Measurements from ENCODE around the gene SRPK3. TPM values are rescaled to one million over a fixed set of nuclear protein-coding genes. Genes with fewer than 3 reads are reported as not detected.

The SRPK3 gene
- total RNA-seq, 1 donor from 2014 or later, result not detected

DNA sequence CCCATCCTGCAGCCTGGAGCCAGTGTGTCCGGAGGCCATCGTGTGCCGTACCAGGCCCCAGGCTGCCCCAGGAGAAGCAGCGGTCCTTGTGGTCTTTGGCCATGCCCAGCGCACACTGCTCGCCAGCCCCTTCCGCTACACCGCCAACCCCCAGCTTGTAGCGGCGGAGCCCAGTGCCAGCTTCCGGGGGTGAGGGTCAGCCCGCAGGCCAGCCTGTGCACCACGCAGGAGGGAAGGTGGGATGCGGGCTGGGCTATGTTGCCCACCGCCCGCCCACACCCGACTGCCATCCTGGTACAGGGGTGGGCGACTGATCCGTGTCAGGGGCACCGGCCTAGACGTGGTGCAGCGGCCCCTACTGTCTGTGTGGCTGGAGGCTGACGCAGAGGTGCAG, 7.6 kb upstream of the SRPK3 start:
- DNase-seq (ENCODE audit: low spot score, unreplicated experiment), result no peak
- H3K36me3 Mint-ChIP-seq (ENCODE audit: insufficient read depth), result no peaks in the 10 kb centered on the region
- no peaks in the 10 kb centered on the region for H3K9me3 Mint-ChIP-seq (ENCODE audit: low read depth)
- no peak overlapping the region for H3K27ac Mint-ChIP-seq
- no peaks in the 10 kb centered on the region for H3K4me1 Mint-ChIP-seq (ENCODE audit: low read depth)
- H3K4me3 Mint-ChIP-seq (ENCODE audit: low read depth), result no peak overlapping the region
- TF ChIP-seq, protein P1, sequence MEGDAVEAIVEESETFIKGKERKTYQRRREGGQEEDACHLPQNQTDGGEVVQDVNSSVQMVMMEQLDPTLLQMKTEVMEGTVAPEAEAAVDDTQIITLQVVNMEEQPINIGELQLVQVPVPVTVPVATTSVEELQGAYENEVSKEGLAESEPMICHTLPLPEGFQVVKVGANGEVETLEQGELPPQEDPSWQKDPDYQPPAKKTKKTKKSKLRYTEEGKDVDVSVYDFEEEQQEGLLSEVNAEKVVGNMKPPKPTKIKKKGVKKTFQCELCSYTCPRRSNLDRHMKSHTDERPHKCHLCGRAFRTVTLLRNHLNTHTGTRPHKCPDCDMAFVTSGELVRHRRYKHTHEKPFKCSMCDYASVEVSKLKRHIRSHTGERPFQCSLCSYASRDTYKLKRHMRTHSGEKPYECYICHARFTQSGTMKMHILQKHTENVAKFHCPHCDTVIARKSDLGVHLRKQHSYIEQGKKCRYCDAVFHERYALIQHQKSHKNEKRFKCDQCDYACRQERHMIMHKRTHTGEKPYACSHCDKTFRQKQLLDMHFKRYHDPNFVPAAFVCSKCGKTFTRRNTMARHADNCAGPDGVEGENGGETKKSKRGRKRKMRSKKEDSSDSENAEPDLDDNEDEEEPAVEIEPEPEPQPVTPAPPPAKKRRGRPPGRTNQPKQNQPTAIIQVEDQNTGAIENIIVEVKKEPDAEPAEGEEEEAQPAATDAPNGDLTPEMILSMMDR (IDR thresholded peaks at IDR 0.05; ENCODE audit: unreplicated experiment), result no peak
- no peaks in the 10 kb centered on the region for H3K27me3 Mint-ChIP-seq

DNA sequence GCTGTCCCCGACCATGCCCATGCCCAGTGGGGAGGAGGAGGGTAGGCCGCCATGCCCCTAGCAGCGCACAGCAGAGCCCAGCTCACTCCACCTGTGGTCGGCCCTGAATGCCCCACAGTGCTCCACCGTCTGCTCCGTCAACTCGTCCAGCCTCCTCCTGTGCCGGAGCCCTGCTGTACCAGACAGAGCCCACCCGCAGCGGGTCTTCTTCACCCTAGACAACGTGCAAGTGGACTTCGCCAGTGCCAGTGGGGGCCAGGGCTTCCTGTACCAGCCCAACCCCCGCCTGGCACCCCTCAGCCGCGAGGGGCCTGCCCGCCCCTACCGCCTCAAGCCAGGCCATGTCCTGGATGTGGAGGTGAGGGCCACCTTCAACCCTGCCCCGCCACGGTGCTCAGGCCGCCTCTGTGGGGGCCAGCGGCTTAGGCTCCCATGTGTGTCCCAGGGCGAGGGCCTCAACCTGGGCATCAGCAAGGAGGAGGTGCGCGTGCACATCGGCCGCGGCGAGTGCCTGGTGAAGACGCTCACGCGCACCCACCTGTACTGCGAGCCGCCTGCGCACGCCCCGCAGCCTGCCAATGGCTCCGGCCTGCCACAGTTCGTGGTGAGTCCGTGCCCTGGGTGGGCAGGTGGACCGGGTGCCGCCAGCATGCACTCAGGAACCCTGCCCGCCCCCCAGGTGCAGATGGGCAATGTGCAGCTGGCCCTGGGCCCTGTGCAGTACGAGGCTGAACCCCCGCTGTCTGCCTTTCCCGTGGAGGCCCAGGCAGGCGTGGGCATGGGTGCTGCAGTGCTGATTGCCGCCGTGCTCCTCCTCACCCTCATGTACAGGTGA, 6.9 kb upstream of the SRPK3 start:
- no peak for DNase-seq (ENCODE audit: low spot score, unreplicated experiment)
- Mint-ChIP-seq H3K27me3 (no peaks in the 10 kb centered on the region), H3K4me1 (ENCODE audit: low read depth) (no peaks in the 10 kb centered on the region), H3K4me3 (ENCODE audit: low read depth) (no peak overlapping the region), H3K36me3 (ENCODE audit: insufficient read depth) (no peaks in the 10 kb centered on the region), H3K9me3 (ENCODE audit: low read depth) (no peaks in the 10 kb centered on the region), H3K27ac (no peak overlapping the region)
- TF ChIP-seq, protein P1 (IDR thresholded peaks at IDR 0.05; ENCODE audit: unreplicated experiment), result no peak

DNA sequence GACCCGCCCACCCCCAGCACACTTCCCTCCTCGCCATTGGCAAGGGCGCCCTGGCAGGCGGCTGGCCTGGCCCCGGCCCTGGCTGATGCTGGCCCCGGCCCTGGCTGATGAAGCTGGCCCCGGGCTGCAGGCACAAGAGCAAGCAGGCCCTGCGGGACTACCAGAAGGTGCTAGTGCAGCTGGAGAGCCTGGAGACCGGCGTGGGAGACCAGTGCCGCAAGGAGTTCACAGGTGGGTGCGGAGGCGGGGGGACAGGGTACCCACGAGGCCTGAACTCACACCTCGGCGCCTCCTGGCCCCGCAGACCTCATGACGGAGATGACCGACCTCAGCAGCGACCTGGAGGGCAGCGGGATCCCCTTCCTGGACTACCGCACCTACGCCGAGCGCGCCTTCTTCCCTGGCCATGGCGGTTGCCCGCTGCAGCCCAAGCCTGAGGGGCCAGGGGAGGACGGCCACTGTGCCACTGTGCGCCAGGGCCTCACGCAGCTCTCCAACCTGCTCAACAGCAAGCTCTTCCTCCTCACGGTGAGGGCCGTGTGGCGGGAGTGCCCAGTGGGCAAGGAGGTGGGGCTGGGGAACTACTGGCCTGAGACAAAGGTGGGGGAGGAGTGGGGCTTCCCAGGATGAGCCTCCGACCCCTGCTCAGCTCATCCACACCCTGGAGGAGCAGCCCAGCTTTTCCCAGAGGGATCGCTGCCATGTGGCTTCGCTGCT, 6.1 kb upstream of the SRPK3 start:
- H3K36me3 Mint-ChIP-seq (ENCODE audit: insufficient read depth), result no peaks in the 10 kb centered on the region
- no peak overlapping the region for H3K27ac Mint-ChIP-seq
- no peak for DNase-seq (ENCODE audit: low spot score, unreplicated experiment)
- H3K4me1 Mint-ChIP-seq (ENCODE audit: low read depth), result no peaks in the 10 kb centered on the region
- H3K27me3 Mint-ChIP-seq, result no peaks in the 10 kb centered on the region
- H3K4me3 Mint-ChIP-seq (ENCODE audit: low read depth), result no peak overlapping the region
- TF ChIP-seq, protein P1 (IDR thresholded peaks at IDR 0.05; ENCODE audit: unreplicated experiment), result no peak
- no peaks in the 10 kb centered on the region for H3K9me3 Mint-ChIP-seq (ENCODE audit: low read depth)

DNA sequence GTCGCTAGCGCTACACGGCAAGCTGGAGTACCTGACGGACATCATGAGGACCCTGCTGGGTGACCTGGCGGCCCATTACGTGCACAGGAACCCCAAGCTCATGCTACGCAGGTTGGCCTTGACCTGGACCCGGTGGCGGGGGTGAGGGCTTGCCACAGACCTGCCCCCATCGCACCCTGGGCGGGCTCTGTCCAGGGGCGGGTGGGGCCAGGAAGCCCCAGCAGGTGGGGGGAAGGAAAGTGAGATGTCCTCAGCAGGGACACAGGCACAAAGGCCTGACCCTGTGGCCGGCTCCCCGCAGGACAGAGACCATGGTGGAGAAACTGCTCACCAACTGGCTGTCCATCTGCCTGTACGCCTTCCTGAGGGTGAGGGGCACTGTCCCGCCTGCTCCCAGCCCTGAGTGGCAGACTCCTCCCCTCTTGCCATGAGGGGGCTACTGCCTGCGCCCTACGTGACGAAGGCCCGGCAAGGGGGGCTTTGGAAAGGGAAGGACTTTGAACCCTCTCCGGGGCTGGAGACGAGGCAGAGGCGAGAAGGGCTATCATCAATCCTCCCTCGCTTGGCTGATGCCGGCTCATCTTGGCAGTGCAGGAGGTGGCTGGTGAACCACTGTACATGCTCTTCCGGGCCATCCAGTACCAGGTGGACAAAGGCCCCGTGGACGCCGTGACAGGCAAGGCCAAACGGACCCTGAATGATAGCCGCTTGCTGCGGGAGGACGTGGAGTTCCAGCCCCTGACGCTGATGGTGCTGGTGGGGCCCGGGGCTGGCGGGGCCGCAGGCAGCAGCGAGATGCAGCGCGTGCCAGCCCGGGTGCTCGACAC, 5.3 kb upstream of the SRPK3 start:
- Mint-ChIP-seq H3K4me3 (ENCODE audit: low read depth) (no peak overlapping the region), H3K27me3 (no peaks in the 10 kb centered on the region), H3K9me3 (ENCODE audit: low read depth) (no peaks in the 10 kb centered on the region)

More for the DNA sequence above, 5.3 kb upstream of the SRPK3 start:
- no peak for DNase-seq (ENCODE audit: low spot score, unreplicated experiment)
- no peaks in the 10 kb centered on the region for H3K36me3 Mint-ChIP-seq (ENCODE audit: insufficient read depth)
- no peaks in the 10 kb centered on the region for H3K4me1 Mint-ChIP-seq (ENCODE audit: low read depth)
- TF ChIP-seq, protein P1 (IDR thresholded peaks at IDR 0.05; ENCODE audit: unreplicated experiment), result no peak
- H3K27ac Mint-ChIP-seq, result no peak overlapping the region
